NCI-H345 treated with DMSO at 0.1 percent for 48 hours (cell line): ENCODE measurements around the gene HTT-AS.
A peak's percentile ranks its signal among the peaks of the same experiment; 100 is the strongest.
"Not testable (repeated sequence)": the region's sequence is repeated elsewhere in the genome, so short reads cannot be mapped to it uniquely, and the experiment has no call there.

Source experiments
- DNase-seq: peaks from one replicate; lab custom pipeline; 2025; ENCODE audit not compliant: unreplicated experiment; lab: John Stamatoyannopoulos, UW

Gene HTT-AS

GRCh38 chr4:3074078-3074845 lies at the start of gene HTT-AS, which contains the start of gene HTT:
Gene HTT-AS, minus strand, starts transcription at chr4:3074538.
Gene HTT, plus strand, starts transcription at chr4:3074681. Its CDS starts 145 bp downstream, at chr4:3074826.
- DNase-seq, result peak; percentile 67

GRCh38 chr4:3123181-3123671 lies 48.9 kb upstream of the HTT-AS start:
- DNase-seq, result no peak

- DNase-seq, result no peak
Observed at GRCh38 chr4:3122081-3122563, 47.8 kb upstream of the HTT-AS start.

GRCh38 chr4:3121596-3121995 lies 47.3 kb upstream of the HTT-AS start:
- no peak for DNase-seq

DNA sequence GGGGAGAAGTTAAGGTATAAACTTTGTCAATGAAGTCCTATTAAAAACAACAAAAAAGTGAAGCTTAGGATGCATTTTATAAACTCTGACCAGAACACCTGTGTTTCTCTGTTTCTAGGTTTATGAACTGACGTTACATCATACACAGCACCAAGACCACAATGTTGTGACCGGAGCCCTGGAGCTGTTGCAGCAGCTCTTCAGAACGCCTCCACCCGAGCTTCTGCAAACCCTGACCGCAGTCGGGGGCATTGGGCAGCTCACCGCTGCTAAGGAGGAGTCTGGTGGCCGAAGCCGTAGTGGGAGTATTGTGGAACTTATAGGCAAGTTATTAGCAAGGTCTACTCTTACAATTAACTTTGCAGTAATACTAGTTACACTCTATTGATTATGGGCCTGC lies 46.8 kb upstream of the HTT-AS start:
- no peak for DNase-seq

GRCh38 chr4:3119464-3119863 lies 45.1 kb upstream of the HTT-AS start:
- no peak for DNase-seq

GRCh38 chr4:3118312-3118711 lies 44.0 kb upstream of the HTT-AS start:
- DNase-seq, result no peak

DNA sequence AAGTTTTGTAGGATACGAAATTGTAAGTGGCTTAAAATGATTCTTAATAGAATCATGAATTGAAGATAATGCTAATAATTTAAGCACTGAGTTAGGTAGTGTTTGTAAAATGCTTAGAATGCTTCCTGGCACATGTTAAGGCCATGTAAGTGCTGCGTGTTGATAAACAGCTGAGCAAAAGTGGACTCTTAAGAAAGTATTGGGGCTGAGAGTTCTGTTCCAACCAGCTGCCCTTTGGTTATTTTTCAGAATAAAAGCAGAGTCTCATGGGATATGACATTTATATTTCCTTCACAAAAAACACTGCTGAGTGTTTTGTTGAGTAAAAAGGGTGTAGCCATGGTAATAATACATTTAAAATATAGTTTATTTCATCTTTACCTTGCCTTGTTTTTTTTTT lies 42.6 kb upstream of the HTT-AS start:
- no peak for DNase-seq

GRCh38 chr4:3115637-3116270 lies 41.4 kb upstream of the HTT-AS start:
- DNase-seq, result peak; percentile 4

- DNase-seq, result no peak
Observed at GRCh38 chr4:3114377-3114776, 40.0 kb upstream of the HTT-AS start.

- no peak for DNase-seq
Observed at GRCh38 chr4:3112609-3113469, 38.5 kb upstream of the HTT-AS start.

GRCh38 chr4:3112201-3112600 lies 37.9 kb upstream of the HTT-AS start:
- DNase-seq, result no peak

DNA sequence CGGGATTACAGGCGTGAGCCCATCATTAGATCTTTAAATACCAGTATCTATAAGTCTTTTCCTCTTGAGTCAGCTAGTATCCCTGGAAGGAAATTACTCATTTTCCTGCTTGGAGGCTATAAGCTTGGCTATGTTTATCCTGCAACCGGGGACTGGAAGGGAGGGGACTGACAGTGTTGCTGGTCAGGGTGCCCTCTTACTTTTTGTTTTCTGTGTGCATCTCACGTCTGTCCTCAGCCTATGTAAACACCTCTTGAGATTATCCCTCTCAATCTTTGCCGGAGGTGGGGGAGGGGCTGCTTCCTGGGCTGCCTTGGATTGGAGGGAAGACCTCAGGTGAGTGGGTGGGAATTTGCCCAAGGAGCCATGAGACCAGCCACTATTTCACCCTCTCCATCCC lies 37.1 kb upstream of the HTT-AS start:
- DNase-seq, result no peak

DNA sequence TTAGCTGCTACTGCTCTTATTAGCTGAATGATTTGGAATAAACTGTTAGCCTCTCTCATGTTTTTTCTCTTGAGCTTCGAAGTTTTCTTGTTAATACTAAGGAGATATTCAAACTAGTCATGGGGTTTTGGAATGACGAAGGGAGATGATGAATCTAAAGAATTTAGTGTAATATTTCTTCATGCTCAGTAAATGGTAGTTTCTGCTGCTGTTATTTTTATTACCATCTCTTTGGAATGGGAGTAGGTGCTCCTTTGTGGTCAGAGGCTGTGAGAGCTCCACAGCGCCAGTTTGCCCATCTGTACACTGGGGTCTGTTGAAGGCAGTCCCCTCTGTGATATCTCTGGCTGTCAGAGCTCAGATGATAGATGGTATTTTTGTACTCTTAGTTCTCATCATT lies 33.9 kb upstream of the HTT-AS start:
- DNase-seq, result no peak

DNA sequence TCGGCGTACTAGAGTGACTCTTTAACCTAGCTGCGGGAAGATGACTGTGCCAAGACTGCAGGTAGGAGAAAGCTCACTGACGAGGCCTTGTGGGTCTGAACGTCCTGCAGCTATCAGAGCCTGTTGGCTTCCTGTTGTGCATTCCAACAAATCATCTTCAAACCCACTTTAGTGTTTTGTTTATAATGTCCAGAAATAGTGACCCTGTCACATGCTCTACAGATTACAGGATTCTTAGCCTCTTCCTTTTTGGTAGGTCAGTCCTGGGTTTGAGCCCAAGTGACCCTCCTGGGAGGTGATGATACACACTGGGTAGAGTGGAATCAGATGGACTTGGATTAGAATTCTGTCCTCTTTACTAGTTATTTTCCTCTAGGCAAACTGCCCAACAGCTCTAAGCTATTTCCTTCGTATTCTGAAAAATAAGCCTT lies 33.4 kb upstream of the HTT-AS start:
- DNase-seq, result no peak

GRCh38 chr4:3107271-3107670 lies 32.9 kb upstream of the HTT-AS start:
- no peak for DNase-seq

GRCh38 chr4:3106339-3107186 lies 32.2 kb upstream of the HTT-AS start:
- peak; percentile 12 for DNase-seq

DNA sequence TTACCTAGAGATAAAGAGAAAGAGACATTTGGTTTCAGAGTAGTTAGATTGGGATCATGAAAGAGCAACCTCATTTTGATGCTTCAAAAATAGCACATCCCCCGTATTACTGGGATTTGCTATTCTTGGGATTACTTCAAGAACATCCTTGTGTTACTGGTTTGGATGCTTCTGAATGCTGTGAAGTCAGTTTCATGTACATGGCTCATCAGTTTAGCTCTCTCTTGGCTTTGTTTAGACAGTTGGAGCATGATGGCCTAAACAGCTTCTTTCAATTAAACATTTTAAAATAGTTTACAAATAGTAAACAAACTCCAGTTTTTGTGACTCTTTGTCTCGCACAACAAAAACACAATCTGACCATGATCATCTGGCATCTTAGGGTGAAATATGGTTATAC lies 24.0 kb upstream of the HTT-AS start:
- DNase-seq, result no peak

DNA sequence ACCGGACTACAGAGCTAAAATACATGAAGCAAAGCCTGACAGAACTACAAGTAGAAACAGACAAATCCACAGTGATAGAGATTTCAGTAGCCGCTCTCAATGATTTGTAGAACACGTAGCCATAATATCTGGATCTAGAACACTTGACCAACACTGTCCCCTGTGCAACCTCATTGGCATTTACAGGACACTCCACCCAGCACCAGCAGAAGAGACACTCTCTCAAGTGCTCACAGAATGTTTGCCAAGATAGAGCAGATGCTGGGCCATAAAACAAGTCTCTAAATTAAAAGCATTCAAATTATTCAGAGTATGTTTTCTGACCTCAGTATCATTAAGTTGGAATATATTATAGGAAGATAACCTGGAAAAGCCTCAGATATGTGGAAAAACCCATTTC lies 21.9 kb upstream of the HTT-AS start:
- DNase-seq, result no peak

DNA sequence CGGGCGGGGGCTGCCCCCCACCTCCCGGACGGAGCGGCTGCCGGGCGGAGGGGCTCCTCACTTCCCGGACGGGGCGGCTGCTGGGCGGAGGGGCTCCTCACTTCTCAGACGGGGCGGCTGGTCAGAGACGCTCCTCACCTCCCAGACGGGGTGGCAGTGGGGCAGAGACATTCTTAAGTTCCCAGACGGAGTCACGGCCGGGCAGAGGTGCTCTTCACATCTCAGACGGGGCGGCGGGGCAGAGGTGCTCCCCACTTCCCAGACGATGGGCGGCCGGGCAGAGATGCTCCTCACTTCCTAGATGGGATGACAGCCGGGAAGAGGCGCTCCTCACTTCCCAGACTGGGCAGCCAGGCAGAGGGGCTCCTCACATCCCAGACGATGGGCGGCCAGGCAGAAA lies 20.4 kb upstream of the HTT-AS start:
- DNase-seq, result not testable (repeated sequence)
